GM12878 (cell line): ENCODE results near the gene SAFB.

ENCODE experiments used
- EP300 ChIP-seq, 2 experiments: fragments of 150-350 bp in 1 of 2; IDR thresholded peaks; 2 replicates each; pipeline ENCODE4 v1.6.1; 2011 to 2012; ENCODE audit warnings: low read depth in 2 of 2, low read length in 2 of 2, borderline replicate concordance in 1 of 2, improper control_type of control experiment in 1 of 2, inconsistent platforms in 1 of 2; ENCODE audit not compliant: control insufficient read depth in 1 of 2
- FOS ChIP-seq: IDR thresholded peaks from 3 replicates; pipeline ENCODE4 v1.6.1; 2011; ENCODE audit warnings: borderline replicate concordance; ENCODE audit not compliant: insufficient read length; ENCODE audit errors: extremely low read depth
- NBN ChIP-seq: fragments of 450-650 bp; IDR thresholded peaks from 2 replicates; pipeline ENCODE4 v1.6.1; 2016
- NR2C2 ChIP-seq: IDR thresholded peaks from 2 replicates; pipeline ENCODE4 v1.6.1; 2011; ENCODE audit warnings: borderline replicate concordance, low read depth; ENCODE audit not compliant: control insufficient read depth, insufficient read length
- NRF1 ChIP-seq: conservative IDR thresholded peaks from 2 replicates; pipeline ENCODE4 v1.6.1; 2011; ENCODE audit warnings: mild to moderate bottlenecking, low read depth, low read length, improper control_type of control experiment
- PBX3 ChIP-seq: IDR thresholded peaks from 2 replicates; pipeline ENCODE4 v1.6.1; 2011; ENCODE audit warnings: mild to moderate bottlenecking, low read depth, low read length, moderate library complexity; ENCODE audit not compliant: insufficient replicate concordance
- RBBP5 ChIP-seq: fragments of 200-600 bp; sonication (generic); conservative IDR thresholded peaks from 2 replicates; pipeline ENCODE4 v1.6.1; 2016
- RFX5 ChIP-seq: IDR thresholded peaks from 2 replicates; pipeline ENCODE4 v1.6.1; 2011; ENCODE audit warnings: low read depth, low read length, improper control_type of control experiment
- STAT3 ChIP-seq: IDR thresholded peaks from 2 replicates; pipeline ENCODE4 v1.6.1; 2011; ENCODE audit warnings: low read depth, low read length, improper control_type of control experiment
- TAF1 ChIP-seq: IDR thresholded peaks from 2 replicates; pipeline ENCODE4 v1.6.1; 2011; ENCODE audit warnings: mild to moderate bottlenecking, low read depth, low read length, borderline replicate concordance
- YBX1 ChIP-seq: fragments of 450-650 bp; IDR thresholded peaks from 2 replicates; pipeline ENCODE4 v1.6.1; 2016; ENCODE audit warnings: antibody characterized with exemption
- TF ChIP-seq, protein P1 (sequence below), 3 experiments: IDR thresholded peaks in 2 of 3; conservative IDR thresholded peaks in 1 of 3; 2 replicates each; pipeline ENCODE4 v1.5.1; 2011; ENCODE audit warnings: low read depth in 3 of 3, low read length in 3 of 3, mild to moderate bottlenecking in 3 of 3, control low read depth in 2 of 3, moderate library complexity in 2 of 3, inconsistent platforms in 1 of 3, mixed read lengths in 1 of 3; ENCODE audit not compliant: control insufficient read depth in 2 of 3, insufficient read depth in 1 of 3; ENCODE audit errors: extremely low read depth in 1 of 3
- TF ChIP-seq, protein P2 (sequence below): IDR thresholded peaks from 2 replicates; pipeline ENCODE4 v1.6.1; 2012; ENCODE audit warnings: low read depth, low read length, improper control_type of control experiment

GRCh38 chr19:5632657-5633056 is 9.8 kb downstream of the SAFB start:
- TF ChIP-seq, protein P1, sequence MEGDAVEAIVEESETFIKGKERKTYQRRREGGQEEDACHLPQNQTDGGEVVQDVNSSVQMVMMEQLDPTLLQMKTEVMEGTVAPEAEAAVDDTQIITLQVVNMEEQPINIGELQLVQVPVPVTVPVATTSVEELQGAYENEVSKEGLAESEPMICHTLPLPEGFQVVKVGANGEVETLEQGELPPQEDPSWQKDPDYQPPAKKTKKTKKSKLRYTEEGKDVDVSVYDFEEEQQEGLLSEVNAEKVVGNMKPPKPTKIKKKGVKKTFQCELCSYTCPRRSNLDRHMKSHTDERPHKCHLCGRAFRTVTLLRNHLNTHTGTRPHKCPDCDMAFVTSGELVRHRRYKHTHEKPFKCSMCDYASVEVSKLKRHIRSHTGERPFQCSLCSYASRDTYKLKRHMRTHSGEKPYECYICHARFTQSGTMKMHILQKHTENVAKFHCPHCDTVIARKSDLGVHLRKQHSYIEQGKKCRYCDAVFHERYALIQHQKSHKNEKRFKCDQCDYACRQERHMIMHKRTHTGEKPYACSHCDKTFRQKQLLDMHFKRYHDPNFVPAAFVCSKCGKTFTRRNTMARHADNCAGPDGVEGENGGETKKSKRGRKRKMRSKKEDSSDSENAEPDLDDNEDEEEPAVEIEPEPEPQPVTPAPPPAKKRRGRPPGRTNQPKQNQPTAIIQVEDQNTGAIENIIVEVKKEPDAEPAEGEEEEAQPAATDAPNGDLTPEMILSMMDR (IDR thresholded peaks at IDR 0.05 in 2 of 3, conservative IDR thresholded peaks at IDR 0.05 in 1 of 3; ENCODE audit: control insufficient read depth in 2 of 3, extremely low read depth in 1 of 3, insufficient read depth in 1 of 3, low read depth in 3 of 3, low read length in 3 of 3), result no peak
- TF ChIP-seq, protein P2, sequence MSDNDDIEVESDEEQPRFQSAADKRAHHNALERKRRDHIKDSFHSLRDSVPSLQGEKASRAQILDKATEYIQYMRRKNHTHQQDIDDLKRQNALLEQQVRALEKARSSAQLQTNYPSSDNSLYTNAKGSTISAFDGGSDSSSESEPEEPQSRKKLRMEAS, result no peak
- TF ChIP-seq PBX3, result no peak
- TF ChIP-seq NR2C2, result no peak
- TF ChIP-seq YBX1, result no peak
- TF ChIP-seq RFX5, result no peak
- TF ChIP-seq EP300 (IDR thresholded peaks at IDR 0.05; ENCODE audit: borderline replicate concordance in 1 of 2, control insufficient read depth in 1 of 2, low read depth in 2 of 2, low read length in 2 of 2), result no peak
- TF ChIP-seq STAT3, result no peak
- TF ChIP-seq NBN, result no peak
- no peak for TF ChIP-seq RBBP5
- no peak for TF ChIP-seq FOS
- TF ChIP-seq TAF1, result no peak
- no peak for TF ChIP-seq NRF1
